HEK293 (cell line): ENCODE measurements around the gene LRIG3.

ENCODE experiments used
- CTCF ChIA-PET: fragments of 350-600 bp; formaldehyde crosslinking; extraction: SDS; loops from one replicate; lab custom pipeline; 2021; ENCODE audit warnings: antibody characterized with exemption; lab: Yijun Ruan, JAX
- POLR2A ChIA-PET: fragments of 300-600 bp; formaldehyde crosslinking; extraction: SDS; loops from one replicate; lab custom pipeline; 2020; ENCODE audit warnings: antibody characterized with exemption, inconsistent platforms; lab: Yijun Ruan, JAX
- H3K27ac ChIP-seq: fragments of 200-500 bp; sonication (Bioruptor generic); 2 replicates; pipeline ENCODE4 v1.5.1; 2014; ENCODE audit warnings: low read depth, low read length, control low read depth, inconsistent platforms; ENCODE audit errors: extremely low read depth
- H3K36me3 ChIP-seq, 2 experiments: fragments of 200-500 bp in 1 of 2; sonication (Bioruptor generic) in 1 of 2; 1 replicate in 1 of 2; 2 replicates in 1 of 2; pipeline ENCODE4 v1.5.1; 2014 to 2017; ENCODE audit warnings: inconsistent platforms in 2 of 2, low read length in 2 of 2; ENCODE audit not compliant: control insufficient read depth in 2 of 2, insufficient read depth in 1 of 2
- H3K4me1 ChIP-seq: fragments of 200-500 bp; sonication (Bioruptor generic); 2 replicates; pipeline ENCODE4 v1.5.1; 2014; ENCODE audit warnings: mild to moderate bottlenecking, low read length, inconsistent platforms; ENCODE audit not compliant: control insufficient read depth, insufficient read depth
- H3K4me3 ChIP-seq: 2 replicates; pipeline ENCODE4 v1.5.1; 2011; ENCODE audit warnings: low read depth, mild to moderate bottlenecking, control low read depth, low read length, moderate library complexity
- H3K9me3 ChIP-seq: fragments of 200-500 bp; sonication (Bioruptor generic); 2 replicates; pipeline ENCODE4 v1.5.1; 2014; ENCODE audit warnings: low read depth, low read length, inconsistent platforms; ENCODE audit not compliant: control insufficient read depth, insufficient read depth
- EGR2 ChIP-seq: fragments of 450-650 bp; formaldehyde crosslinking; IDR thresholded peaks from 2 replicates; pipeline ENCODE4 v1.5.1; 2016; ENCODE audit warnings: low read depth, missing biosample characterization, missing genetic modification characterization
- TCF7L2 ChIP-seq: IDR thresholded peaks from 2 replicates; pipeline ENCODE4 v1.6.1; 2011; ENCODE audit warnings: low read depth, mild to moderate bottlenecking, inconsistent platforms, low read length, moderate library complexity, borderline replicate concordance
- YY2 ChIP-seq: fragments of 450-650 bp; formaldehyde crosslinking; IDR thresholded peaks from 2 replicates; pipeline ENCODE4 v1.5.1; 2016; ENCODE audit warnings: missing biosample characterization, missing genetic modification characterization
- ZBTB48 ChIP-seq: fragments of 450-650 bp; formaldehyde crosslinking; IDR thresholded peaks from 2 replicates; pipeline ENCODE4 v1.5.1; 2016; ENCODE audit warnings: missing biosample characterization, missing genetic modification characterization
- ZIC2 ChIP-seq: fragments of 450-650 bp; formaldehyde crosslinking; IDR thresholded peaks from 2 replicates; pipeline ENCODE4 v1.5.1; 2016; ENCODE audit warnings: missing biosample characterization, missing genetic modification characterization
- ZNF248 ChIP-seq: fragments of 450-650 bp; formaldehyde crosslinking; IDR thresholded peaks from 2 replicates; pipeline ENCODE4 v1.5.1; 2017; ENCODE audit warnings: missing biosample characterization, missing genetic modification characterization
- ZNF311 ChIP-seq: fragments of 450-650 bp; formaldehyde crosslinking; IDR thresholded peaks from 2 replicates; pipeline ENCODE4 v1.5.1; 2017; ENCODE audit warnings: missing biosample characterization, missing genetic modification characterization, borderline replicate concordance
- ZNF354C ChIP-seq: fragments of 450-650 bp; formaldehyde crosslinking; IDR thresholded peaks from 2 replicates; pipeline ENCODE4 v1.5.1; 2016; ENCODE audit warnings: missing biosample characterization, missing genetic modification characterization, low read depth, borderline replicate concordance
- ZNF426 ChIP-seq: fragments of 450-650 bp; formaldehyde crosslinking; IDR thresholded peaks from 2 replicates; pipeline ENCODE4 v1.5.1; 2017; ENCODE audit warnings: missing biosample characterization, missing genetic modification characterization, mild to moderate bottlenecking, inconsistent platforms, moderate library complexity
- ZNF610 ChIP-seq: fragments of 450-650 bp; formaldehyde crosslinking; IDR thresholded peaks from 2 replicates; pipeline ENCODE4 v1.5.1; 2016; ENCODE audit warnings: missing biosample characterization, missing genetic modification characterization, borderline replicate concordance
- ZNF623 ChIP-seq: fragments of 450-650 bp; formaldehyde crosslinking; IDR thresholded peaks from 2 replicates; pipeline ENCODE4 v1.5.1; 2016; ENCODE audit warnings: missing biosample characterization, missing genetic modification characterization
- ZNF660 ChIP-seq: fragments of 450-650 bp; IDR thresholded peaks from 2 replicates; pipeline ENCODE4 v1.5.1; 2018; ENCODE audit warnings: missing biosample characterization, mild to moderate bottlenecking, missing genetic modification characterization
- ZNF747 ChIP-seq: fragments of 450-650 bp; formaldehyde crosslinking; IDR thresholded peaks from 2 replicates; pipeline ENCODE4 v1.5.1; 2016; ENCODE audit warnings: missing biosample characterization, missing genetic modification characterization
- ZSCAN16 ChIP-seq: fragments of 450-650 bp; formaldehyde crosslinking; IDR thresholded peaks from 2 replicates; pipeline ENCODE4 v1.5.1; 2016; ENCODE audit warnings: missing biosample characterization, missing genetic modification characterization
- ZSCAN23 ChIP-seq: fragments of 450-650 bp; formaldehyde crosslinking; IDR thresholded peaks from 2 replicates; pipeline ENCODE4 v1.5.1; 2016; ENCODE audit warnings: missing biosample characterization, missing genetic modification characterization
- TF ChIP-seq, protein P1 (sequence below): fragments of 450-650 bp; formaldehyde crosslinking; IDR thresholded peaks from 2 replicates; pipeline ENCODE4 v1.5.1; 2016; ENCODE audit warnings: missing biosample characterization, missing genetic modification characterization
- TF ChIP-seq, protein P2 (sequence below): fragments of 450-650 bp; formaldehyde crosslinking; IDR thresholded peaks from 2 replicates; pipeline ENCODE4 v1.5.1; 2016; ENCODE audit warnings: missing biosample characterization, missing genetic modification characterization
- TF ChIP-seq, protein P3 (sequence below): fragments of 450-650 bp; formaldehyde crosslinking; IDR thresholded peaks from 2 replicates; pipeline ENCODE4 v1.5.1; 2017; ENCODE audit warnings: missing biosample characterization, missing genetic modification characterization

LRIG3 gene

DNA sequence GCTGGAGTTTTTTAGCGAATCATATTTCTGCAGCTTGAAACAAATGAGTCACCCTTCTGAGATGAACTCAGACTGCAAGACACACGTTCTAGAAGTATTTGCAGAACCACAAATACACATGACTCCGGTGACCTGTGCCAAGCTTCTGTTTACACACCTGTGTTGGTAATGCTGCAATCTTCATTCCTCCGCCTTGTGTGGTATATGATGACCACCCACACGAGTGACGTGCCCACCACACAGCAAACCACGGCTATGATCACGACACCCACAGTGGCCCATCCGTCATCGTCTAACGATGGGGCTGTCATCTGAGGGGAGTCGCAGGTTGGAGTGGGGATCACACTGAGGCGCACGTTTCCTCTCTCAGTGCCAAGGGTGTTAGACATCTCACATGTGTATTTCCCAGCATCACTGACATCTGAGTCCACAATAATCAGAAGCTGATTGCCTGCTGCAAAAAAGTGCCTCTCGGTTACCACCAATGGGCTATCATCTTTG is 43.0 kb downstream of the LRIG3 start (continued):
- TF ChIP-seq ZNF354C (tag by site-specific recombination) (no peak), ZSCAN23 (no peak), ZNF311 (no peak)

DNA sequence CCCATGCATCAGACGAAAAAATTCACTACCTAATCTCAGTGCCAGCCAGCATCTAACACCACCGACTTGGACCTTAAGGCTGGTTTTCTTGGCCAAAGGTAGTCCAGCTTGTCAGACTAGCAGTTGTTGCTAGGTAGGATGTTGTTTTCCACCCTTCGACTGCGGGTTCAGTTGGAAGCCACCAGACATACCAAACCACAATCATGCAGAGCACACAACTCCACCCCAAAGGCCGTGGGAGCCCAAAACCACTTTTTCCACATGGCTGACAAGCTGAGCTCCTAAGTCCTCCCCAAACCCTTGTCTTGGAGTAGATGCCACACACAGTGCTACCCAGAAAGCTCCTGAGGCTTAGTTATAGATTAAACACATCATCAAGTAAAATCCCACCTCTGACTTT is 46.8 kb downstream of the LRIG3 start:
- Histone ChIP-seq H3K4me3 (no peak overlapping the region), H3K4me1 (peaks cover 3% of the 10 kb centered on the region; the same call in 1 of the 2 replicates), H3K27ac (no peak overlapping the region), H3K36me3 (peaks cover 76 to 87% of the 10 kb centered on the region in 2 experiments), H3K9me3 (no peaks in the 10 kb centered on the region)
- POLR2A ChIA-PET = no interaction called here
- CTCF ChIA-PET = no interaction called here
- TF ChIP-seq, protein P1, sequence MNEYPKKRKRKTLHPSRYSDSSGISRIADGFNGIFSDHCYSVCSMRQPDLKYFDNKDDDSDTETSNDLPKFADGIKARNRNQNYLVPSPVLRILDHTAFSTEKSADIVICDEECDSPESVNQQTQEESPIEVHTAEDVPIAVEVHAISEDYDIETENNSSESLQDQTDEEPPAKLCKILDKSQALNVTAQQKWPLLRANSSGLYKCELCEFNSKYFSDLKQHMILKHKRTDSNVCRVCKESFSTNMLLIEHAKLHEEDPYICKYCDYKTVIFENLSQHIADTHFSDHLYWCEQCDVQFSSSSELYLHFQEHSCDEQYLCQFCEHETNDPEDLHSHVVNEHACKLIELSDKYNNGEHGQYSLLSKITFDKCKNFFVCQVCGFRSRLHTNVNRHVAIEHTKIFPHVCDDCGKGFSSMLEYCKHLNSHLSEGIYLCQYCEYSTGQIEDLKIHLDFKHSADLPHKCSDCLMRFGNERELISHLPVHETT (tag by site-specific recombination) = no peak
- TF ChIP-seq ZNF610 = no peak
- TF ChIP-seq, protein P2, sequence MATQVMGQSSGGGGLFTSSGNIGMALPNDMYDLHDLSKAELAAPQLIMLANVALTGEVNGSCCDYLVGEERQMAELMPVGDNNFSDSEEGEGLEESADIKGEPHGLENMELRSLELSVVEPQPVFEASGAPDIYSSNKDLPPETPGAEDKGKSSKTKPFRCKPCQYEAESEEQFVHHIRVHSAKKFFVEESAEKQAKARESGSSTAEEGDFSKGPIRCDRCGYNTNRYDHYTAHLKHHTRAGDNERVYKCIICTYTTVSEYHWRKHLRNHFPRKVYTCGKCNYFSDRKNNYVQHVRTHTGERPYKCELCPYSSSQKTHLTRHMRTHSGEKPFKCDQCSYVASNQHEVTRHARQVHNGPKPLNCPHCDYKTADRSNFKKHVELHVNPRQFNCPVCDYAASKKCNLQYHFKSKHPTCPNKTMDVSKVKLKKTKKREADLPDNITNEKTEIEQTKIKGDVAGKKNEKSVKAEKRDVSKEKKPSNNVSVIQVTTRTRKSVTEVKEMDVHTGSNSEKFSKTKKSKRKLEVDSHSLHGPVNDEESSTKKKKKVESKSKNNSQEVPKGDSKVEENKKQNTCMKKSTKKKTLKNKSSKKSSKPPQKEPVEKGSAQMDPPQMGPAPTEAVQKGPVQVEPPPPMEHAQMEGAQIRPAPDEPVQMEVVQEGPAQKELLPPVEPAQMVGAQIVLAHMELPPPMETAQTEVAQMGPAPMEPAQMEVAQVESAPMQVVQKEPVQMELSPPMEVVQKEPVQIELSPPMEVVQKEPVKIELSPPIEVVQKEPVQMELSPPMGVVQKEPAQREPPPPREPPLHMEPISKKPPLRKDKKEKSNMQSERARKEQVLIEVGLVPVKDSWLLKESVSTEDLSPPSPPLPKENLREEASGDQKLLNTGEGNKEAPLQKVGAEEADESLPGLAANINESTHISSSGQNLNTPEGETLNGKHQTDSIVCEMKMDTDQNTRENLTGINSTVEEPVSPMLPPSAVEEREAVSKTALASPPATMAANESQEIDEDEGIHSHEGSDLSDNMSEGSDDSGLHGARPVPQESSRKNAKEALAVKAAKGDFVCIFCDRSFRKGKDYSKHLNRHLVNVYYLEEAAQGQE (tag by site-specific recombination) = no peak
- TF ChIP-seq, all 188 proteins: peak for 0

DNA sequence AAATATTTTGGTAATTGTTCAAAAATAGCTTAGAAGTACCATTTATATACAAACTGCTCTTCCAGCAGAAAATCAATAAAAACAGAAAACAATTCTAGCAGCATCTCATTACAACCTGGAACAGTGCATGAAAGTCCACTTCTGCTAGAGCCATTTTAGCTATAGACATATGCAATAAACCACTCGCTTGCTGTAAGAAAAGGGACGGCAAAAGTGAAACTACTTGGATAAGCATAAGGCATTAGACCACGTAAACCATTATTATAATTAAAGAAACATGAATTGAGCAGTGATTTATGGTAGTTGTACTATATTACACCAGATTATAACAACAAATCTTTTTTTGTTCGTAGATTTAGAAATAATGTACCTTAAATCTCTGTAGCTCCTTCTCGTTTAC is 48.7 kb downstream of the LRIG3 start:
- ChIA-PET CTCF (interaction anchor here (0.6 to 1.0 kb wide), 2 partner anchors 242 to 255 kb away, joined by 3 read pairs; no protein-coding TSS in a partner anchor), POLR2A (no interaction called here)
- no peak for TF ChIP-seq ZNF623
- no peak for TF ChIP-seq ZNF747
- no peak for TF ChIP-seq ZIC2 (tag by site-specific recombination)
- no peak for TF ChIP-seq ZNF248
- TF ChIP-seq, protein P3, sequence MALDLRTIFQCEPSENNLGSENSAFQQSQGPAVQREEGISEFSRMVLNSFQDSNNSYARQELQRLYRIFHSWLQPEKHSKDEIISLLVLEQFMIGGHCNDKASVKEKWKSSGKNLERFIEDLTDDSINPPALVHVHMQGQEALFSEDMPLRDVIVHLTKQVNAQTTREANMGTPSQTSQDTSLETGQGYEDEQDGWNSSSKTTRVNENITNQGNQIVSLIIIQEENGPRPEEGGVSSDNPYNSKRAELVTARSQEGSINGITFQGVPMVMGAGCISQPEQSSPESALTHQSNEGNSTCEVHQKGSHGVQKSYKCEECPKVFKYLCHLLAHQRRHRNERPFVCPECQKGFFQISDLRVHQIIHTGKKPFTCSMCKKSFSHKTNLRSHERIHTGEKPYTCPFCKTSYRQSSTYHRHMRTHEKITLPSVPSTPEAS (tag by site-specific recombination) = no peak
- no peak for TF ChIP-seq ZNF660 (tag by site-specific recombination)
- TF ChIP-seq ZSCAN16 (tag by site-specific recombination) = no peak
- no peak for TF ChIP-seq ZNF426 (tag by site-specific recombination)
- TF ChIP-seq EGR2 (tag by site-specific recombination) = no peak
- TF ChIP-seq YY2 = no peak
- TF ChIP-seq TCF7L2 = no peak
- no peak for TF ChIP-seq ZBTB48
- H3K4me3 ChIP-seq = no peak overlapping the region
- no peaks in the 10 kb centered on the region for H3K4me1 ChIP-seq
- H3K27ac ChIP-seq = no peak overlapping the region
- H3K9me3 ChIP-seq = no peaks in the 10 kb centered on the region
- peaks cover 63 to 77% of the 10 kb centered on the region in 2 experiments for H3K36me3 ChIP-seq
